Mesenchymal stem cell (in vitro differentiated cells and primary cell): ENCODE measurements around the gene USP24.

Source experiments
- DNase-seq: peaks from one replicate; pipeline ENCODE4 v3.0.0-alpha.2; 2013
- H2AFZ ChIP-seq: one replicate; pipeline ENCODE4 v1.6.1; 2013; ENCODE audit warnings: low read depth, mild to moderate bottlenecking, control low read depth, inconsistent platforms, low read length, moderate library complexity
- H2AK5ac ChIP-seq: 2 replicates; pipeline ENCODE4 v1.6.1; 2013; ENCODE audit warnings: low read length, moderate library complexity, mild to moderate bottlenecking, inconsistent platforms; ENCODE audit not compliant: severe bottlenecking
- H2BK120ac ChIP-seq: one replicate; pipeline ENCODE4 v1.6.1; 2013; ENCODE audit warnings: low read depth, mild to moderate bottlenecking, inconsistent platforms, low read length, moderate library complexity
- H2BK12ac ChIP-seq, 2 experiments: one replicate each; pipeline ENCODE4 v1.6.1; 2013; ENCODE audit warnings: inconsistent platforms in 2 of 2, low read length in 2 of 2, mild to moderate bottlenecking in 2 of 2, moderate library complexity in 2 of 2, control low read depth in 1 of 2
- H2BK15ac ChIP-seq: one replicate; pipeline ENCODE4 v1.6.1; 2013; ENCODE audit warnings: mild to moderate bottlenecking, low read depth, inconsistent platforms; ENCODE audit not compliant: poor library complexity, severe bottlenecking
- H2BK5ac ChIP-seq: 2 replicates; pipeline ENCODE4 v1.6.1; 2013; ENCODE audit warnings: low read depth, mild to moderate bottlenecking, low read length, control low read depth, inconsistent platforms; ENCODE audit not compliant: poor library complexity, severe bottlenecking
- H3K14ac ChIP-seq, 2 experiments: one replicate each; pipeline ENCODE4 v1.6.1; 2013; ENCODE audit warnings: inconsistent platforms in 2 of 2, low read length in 2 of 2, control low read depth in 1 of 2, mild to moderate bottlenecking in 1 of 2, moderate library complexity in 1 of 2
- H3K18ac ChIP-seq, 2 experiments: one replicate each; pipeline ENCODE4 v1.6.1; 2013; ENCODE audit warnings: inconsistent platforms in 2 of 2, low read length in 2 of 2, control low read depth in 1 of 2, low read depth in 1 of 2, mild to moderate bottlenecking in 1 of 2
- H3K23ac ChIP-seq, 2 experiments: one replicate each; pipeline ENCODE4 v1.6.1; 2013; ENCODE audit warnings: inconsistent platforms in 2 of 2, low read length in 2 of 2, mild to moderate bottlenecking in 2 of 2, moderate library complexity in 2 of 2, control low read depth in 1 of 2
- H3K27ac ChIP-seq: 2 replicates; pipeline ENCODE4 v1.5.1; 2013; ENCODE audit warnings: mild to moderate bottlenecking, moderate library complexity, low read length, control low read depth, inconsistent platforms; ENCODE audit not compliant: poor library complexity, severe bottlenecking
- H3K27me3 ChIP-seq, 2 experiments: 2 replicates each; pipeline versions ENCODE4 v1.6.1 to v1.7.0; 2013; ENCODE audit warnings: low read length in 2 of 2, mild to moderate bottlenecking in 2 of 2, moderate library complexity in 2 of 2, control low read depth in 1 of 2, inconsistent platforms in 1 of 2; ENCODE audit not compliant: control insufficient read depth in 1 of 2, insufficient read depth in 1 of 2
- H3K36me3 ChIP-seq, 2 experiments: 2 replicates each; pipeline versions ENCODE4 v1.6.1 to v1.7.0; 2013; ENCODE audit warnings: low read length in 2 of 2, control low read depth in 1 of 2, inconsistent platforms in 1 of 2, low read depth in 1 of 2, mild to moderate bottlenecking in 1 of 2; ENCODE audit not compliant: insufficient read depth in 2 of 2, control insufficient read depth in 1 of 2
- H3K4ac ChIP-seq, 2 experiments: one replicate each; pipeline ENCODE4 v1.6.1; 2013; ENCODE audit warnings: inconsistent platforms in 2 of 2, low read length in 2 of 2, mild to moderate bottlenecking in 2 of 2, moderate library complexity in 2 of 2, control low read depth in 1 of 2, low read depth in 1 of 2
- H3K4me1 ChIP-seq: 2 replicates; pipeline ENCODE4 v1.6.1; 2013; ENCODE audit warnings: low read depth, low read length, control low read depth; ENCODE audit not compliant: control insufficient read depth, insufficient read depth
- H3K4me2 ChIP-seq: 2 replicates; pipeline ENCODE4 v1.6.1; 2013; ENCODE audit warnings: low read length, mild to moderate bottlenecking, inconsistent platforms; ENCODE audit not compliant: poor library complexity, severe bottlenecking
- H3K4me3 ChIP-seq, 2 experiments: 2 replicates each; pipeline versions ENCODE4 v1.5.1 to v1.7.0; 2013; ENCODE audit warnings: low read length in 2 of 2, mild to moderate bottlenecking in 2 of 2, control low read depth in 1 of 2, low read depth in 1 of 2; ENCODE audit not compliant: insufficient read depth in 1 of 2
- H3K79me1 ChIP-seq: replicated peaks from 2 replicates; pipeline ENCODE4 v1.6.1; 2013; ENCODE audit warnings: mild to moderate bottlenecking, control low read depth, low read length, inconsistent platforms; ENCODE audit not compliant: poor library complexity, severe bottlenecking
- H3K9ac ChIP-seq: 2 replicates; pipeline ENCODE4 v1.7.0; 2013; ENCODE audit warnings: mild to moderate bottlenecking, low read length, moderate library complexity
- H3K9me3 ChIP-seq: 2 replicates; pipeline ENCODE4 v1.7.0; 2013; ENCODE audit warnings: mild to moderate bottlenecking, low read length; ENCODE audit not compliant: control insufficient read depth
- H4K8ac ChIP-seq: one replicate; pipeline ENCODE4 v1.6.1; 2013; ENCODE audit warnings: inconsistent platforms, mild to moderate bottlenecking, low read length, moderate library complexity
- H4K91ac ChIP-seq: one replicate; pipeline ENCODE4 v1.6.1; 2013; ENCODE audit warnings: mild to moderate bottlenecking, low read length, inconsistent platforms
- WGBS: methylation state at CpG from one replicate; pipeline ENCODE4 v1.1.7; 2013; ENCODE audit warnings: mixed read lengths; 5-methylcytosine and 5-hydroxymethylcytosine counted together

The USP24 gene

DNA sequence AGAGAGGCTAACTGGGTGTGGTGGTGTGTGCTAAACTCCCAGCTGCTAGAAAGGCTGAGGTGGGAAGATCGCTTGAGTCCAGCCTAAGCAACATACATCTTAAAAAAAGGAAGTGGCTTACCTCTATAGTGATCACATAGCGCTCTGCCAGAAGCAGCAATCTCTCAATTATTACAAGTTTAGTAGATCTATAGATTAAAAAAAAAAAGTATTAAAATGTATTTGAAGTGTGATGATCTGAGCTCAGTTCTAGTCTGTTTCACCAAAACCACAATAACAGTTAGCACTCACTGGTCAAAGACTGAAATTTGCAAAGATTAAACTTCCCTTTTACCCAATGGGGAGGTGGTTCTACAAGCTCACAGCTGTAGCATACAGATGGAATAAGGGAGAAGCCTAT is 76.3 kb downstream of the USP24 start:
- Histone ChIP-seq H4K91ac (no peak overlapping the region), H2AFZ (no peak overlapping the region), H3K4me1 (no peaks in the 10 kb centered on the region), H2AK5ac (no peak overlapping the region), H3K23ac (no peak overlapping the region), H3K4me2 (no peak overlapping the region), H2BK15ac (no peak overlapping the region), H3K79me1 (peaks cover 5% of the 10 kb centered on the region), H3K36me3 (peaks cover 11 to 95% of the 10 kb centered on the region in 2 experiments), H3K9ac (no peak overlapping the region), H4K8ac (no peak overlapping the region), H3K27me3 (no peaks in the 10 kb centered on the region), H3K4me3 (no peak overlapping the region), H3K18ac (no peak overlapping the region), H2BK12ac (no peak overlapping the region), H3K4ac (no peak overlapping the region), H3K27ac (no peak overlapping the region), H2BK120ac (no peak overlapping the region), H3K14ac (no peak overlapping the region), H3K9me3 (no peaks in the 10 kb centered on the region), H2BK5ac (no peak overlapping the region)
- 86% methylated on average over 1 of the region's 2 CpGs for WGBS
- DNase-seq = no peak

DNA sequence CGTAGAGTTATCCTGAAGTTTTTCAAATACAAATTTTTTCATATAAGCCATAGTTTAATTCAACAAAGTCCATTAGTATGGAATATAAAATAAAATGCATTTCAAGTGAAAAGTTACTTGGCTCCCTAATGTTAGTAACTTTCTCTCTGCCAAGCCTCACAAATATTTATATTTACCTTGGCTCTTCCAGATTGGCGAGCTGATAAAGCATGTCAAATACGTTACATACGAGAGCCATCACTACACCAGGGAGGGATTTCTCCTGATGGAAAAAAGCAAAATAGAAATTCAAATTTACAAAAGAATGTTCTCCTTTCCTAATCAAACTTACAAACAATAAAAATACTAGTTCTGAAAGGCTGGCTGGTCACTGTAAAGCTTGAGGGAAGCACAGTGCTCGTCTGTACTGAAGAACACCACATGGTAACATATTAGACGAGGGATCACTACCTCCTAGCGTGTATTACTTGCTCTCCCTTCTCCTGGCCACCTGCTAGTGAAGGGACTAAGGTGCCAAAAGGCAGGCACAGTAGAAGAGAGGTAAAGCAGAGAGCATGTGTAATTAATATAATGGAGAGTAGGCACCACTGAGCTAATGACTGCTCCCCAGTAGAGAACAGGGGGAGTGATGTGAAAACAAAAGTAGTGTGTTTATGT is 80.9 kb downstream of the USP24 start:
- peaks cover 2% of the 10 kb centered on the region for H3K4me1 ChIP-seq
- 90% methylated on average over 4 of the region's 7 CpGs for WGBS
- H4K91ac ChIP-seq = no peak overlapping the region
- no peak overlapping the region for H2BK5ac ChIP-seq
- H3K18ac ChIP-seq = no peak overlapping the region
- H3K79me1 ChIP-seq = peaks cover 7% of the 10 kb centered on the region
- H3K27me3 ChIP-seq = no peaks in the 10 kb centered on the region
- H4K8ac ChIP-seq = no peak overlapping the region
- no peak overlapping the region for H3K9ac ChIP-seq
- no peak for DNase-seq
- no peak overlapping the region for H3K4me2 ChIP-seq
- H3K4me3 ChIP-seq = no peak overlapping the region
- H3K23ac ChIP-seq = no peak overlapping the region
- H2AFZ ChIP-seq = no peak overlapping the region
- no peak overlapping the region for H3K27ac ChIP-seq
- no peak overlapping the region for H2BK15ac ChIP-seq
- no peak overlapping the region for H3K4ac ChIP-seq
- H2BK120ac ChIP-seq = no peak overlapping the region
- no peak overlapping the region for H2AK5ac ChIP-seq
- H3K14ac ChIP-seq = no peak overlapping the region
- H2BK12ac ChIP-seq = no peak overlapping the region
- peaks cover 12 to 100% of the 10 kb centered on the region in 2 experiments for H3K36me3 ChIP-seq
- no peaks in the 10 kb centered on the region for H3K9me3 ChIP-seq

GRCh38 chr1:55131801-55132200 is 83.4 kb downstream of the USP24 start:
- Histone ChIP-seq H3K4me1 (peaks cover 6% of the 10 kb centered on the region), H2BK5ac (no peak overlapping the region), H3K36me3 (peaks cover 11 to 94% of the 10 kb centered on the region in 2 experiments), H3K4me3 (no peak overlapping the region), H3K4me2 (no peak overlapping the region), H3K9me3 (no peaks in the 10 kb centered on the region), H3K27me3 (no peaks in the 10 kb centered on the region), H3K14ac (no peak overlapping the region), H3K79me1 (peaks cover 10% of the 10 kb centered on the region), H2BK15ac (no peak overlapping the region), H2BK120ac (no peak overlapping the region), H2AK5ac (no peak overlapping the region), H3K27ac (no peak overlapping the region), H3K18ac (no peak overlapping the region), H4K91ac (no peak overlapping the region), H2BK12ac (no peak overlapping the region), H2AFZ (no peak overlapping the region), H3K4ac (no peak overlapping the region), H4K8ac (no peak overlapping the region), H3K23ac (no peak overlapping the region), H3K9ac (no peak overlapping the region)
- peak; percentile 79 for DNase-seq
- whole genome bisulfite sequencing = 9% methylated on average over 2 of the region's 2 CpGs

- no peaks in the 10 kb centered on the region for H3K9me3 ChIP-seq
- H2AK5ac ChIP-seq = no peak overlapping the region
- no peak overlapping the region for H2BK120ac ChIP-seq
- H2BK12ac ChIP-seq = no peak overlapping the region
- H2BK5ac ChIP-seq = no peak overlapping the region
- no CpG with 5 or more reads among the region's 2 CpGs for WGBS
- DNase-seq = no peak
- no peak overlapping the region for H2AFZ ChIP-seq
- no peak overlapping the region for H3K4me3 ChIP-seq
- H3K36me3 ChIP-seq = peaks cover 12 to 94% of the 10 kb centered on the region in 2 experiments
- H3K4me2 ChIP-seq = no peak overlapping the region
- no peak overlapping the region for H2BK15ac ChIP-seq
- H3K79me1 ChIP-seq = peaks cover 12% of the 10 kb centered on the region
- no peak overlapping the region for H4K91ac ChIP-seq
- H3K14ac ChIP-seq = no peak overlapping the region
- H3K23ac ChIP-seq = no peak overlapping the region
- no peak overlapping the region for H3K4ac ChIP-seq
- H3K27ac ChIP-seq = no peak overlapping the region
- H3K27me3 ChIP-seq = no peaks in the 10 kb centered on the region
- no peak overlapping the region for H3K18ac ChIP-seq
- H4K8ac ChIP-seq = no peak overlapping the region
- H3K9ac ChIP-seq = no peak overlapping the region
- peaks cover 6% of the 10 kb centered on the region for H3K4me1 ChIP-seq
Measured at GRCh38 chr1:55131218-55131617, 83.9 kb downstream of the USP24 start.
